OCI-LY1 (cell line): ENCODE measurements around the gene ITGA6.

ENCODE experiments used
- EZH2 ChIP-seq: fragments of 200-600 bp; sonication (generic), shearing (Covaris generic); IDR thresholded peaks from 2 replicates; pipeline ENCODE4 v1.8.0; 2017; ENCODE audit warnings: borderline replicate concordance, mixed run types, mild to moderate bottlenecking, antibody characterized with exemption, low read length, moderate library complexity, mixed read lengths
- TF ChIP-seq, protein P1 (sequence below): fragments of 200-600 bp; sonication (generic), shearing (Covaris generic); IDR thresholded peaks from 2 replicates; pipeline ENCODE4 v1.5.1; 2017; ENCODE audit warnings: mild to moderate bottlenecking, antibody characterized with exemption, low read length, moderate library complexity, mixed read lengths

DNA sequence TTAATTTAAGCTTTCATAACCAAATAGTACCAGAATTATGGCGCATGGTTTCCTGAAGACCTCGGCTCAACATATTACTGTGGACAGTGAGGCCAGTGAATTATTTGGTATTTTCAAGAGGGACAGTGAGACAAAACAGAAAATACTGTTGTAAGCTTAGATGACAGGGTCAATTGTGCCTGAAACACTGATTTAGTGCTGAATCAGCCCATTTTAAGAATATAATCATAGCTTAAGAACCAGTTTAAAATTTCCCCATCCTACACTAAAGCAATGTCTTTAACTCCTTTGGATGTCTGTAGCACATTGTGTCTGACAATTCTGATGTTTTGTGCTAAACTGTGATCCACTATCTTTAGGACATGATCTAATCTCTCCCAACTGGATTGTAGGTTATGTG lies 4.6 kb downstream of the ITGA6 start:
- TF ChIP-seq, protein P1, sequence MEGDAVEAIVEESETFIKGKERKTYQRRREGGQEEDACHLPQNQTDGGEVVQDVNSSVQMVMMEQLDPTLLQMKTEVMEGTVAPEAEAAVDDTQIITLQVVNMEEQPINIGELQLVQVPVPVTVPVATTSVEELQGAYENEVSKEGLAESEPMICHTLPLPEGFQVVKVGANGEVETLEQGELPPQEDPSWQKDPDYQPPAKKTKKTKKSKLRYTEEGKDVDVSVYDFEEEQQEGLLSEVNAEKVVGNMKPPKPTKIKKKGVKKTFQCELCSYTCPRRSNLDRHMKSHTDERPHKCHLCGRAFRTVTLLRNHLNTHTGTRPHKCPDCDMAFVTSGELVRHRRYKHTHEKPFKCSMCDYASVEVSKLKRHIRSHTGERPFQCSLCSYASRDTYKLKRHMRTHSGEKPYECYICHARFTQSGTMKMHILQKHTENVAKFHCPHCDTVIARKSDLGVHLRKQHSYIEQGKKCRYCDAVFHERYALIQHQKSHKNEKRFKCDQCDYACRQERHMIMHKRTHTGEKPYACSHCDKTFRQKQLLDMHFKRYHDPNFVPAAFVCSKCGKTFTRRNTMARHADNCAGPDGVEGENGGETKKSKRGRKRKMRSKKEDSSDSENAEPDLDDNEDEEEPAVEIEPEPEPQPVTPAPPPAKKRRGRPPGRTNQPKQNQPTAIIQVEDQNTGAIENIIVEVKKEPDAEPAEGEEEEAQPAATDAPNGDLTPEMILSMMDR, result no peak
- no peak for TF ChIP-seq EZH2
